Spinal cord (tissue), 10 donors: ENCODE measurements around the gene DCXR. TPM values are rescaled to one million over a fixed set of nuclear protein-coding genes. Genes with fewer than 3 reads are reported as not detected.

ENCODE experiments used
- DNase-seq, 6 donors: peaks; one replicate each; pipeline versions ENCODE4 v3.0.0 to v3.0.0-alpha.2; 2013 to 2015; ENCODE audit warnings: low spot score in 6 of 6, low read depth in 4 of 6
- H3K27ac ChIP-seq: one replicate; pipeline ENCODE4 v1.5.1; 2013; ENCODE audit warnings: low read depth, low read length, control low read depth
- H3K27me3 ChIP-seq: one replicate; pipeline ENCODE4 v1.6.1; 2013; ENCODE audit warnings: low read length; ENCODE audit not compliant: control insufficient read depth, insufficient read depth
- H3K36me3 ChIP-seq: one replicate; pipeline ENCODE4 v1.6.1; 2013; ENCODE audit warnings: low read length; ENCODE audit not compliant: control insufficient read depth, insufficient read depth
- H3K4me1 ChIP-seq: one replicate; pipeline ENCODE4 v1.6.1; 2013; ENCODE audit warnings: low read length; ENCODE audit not compliant: control insufficient read depth, insufficient read depth
- H3K4me3 ChIP-seq: one replicate; pipeline ENCODE4 v1.5.1; 2013; ENCODE audit warnings: low read depth, low read length, control low read depth
- H3K9me3 ChIP-seq: one replicate; pipeline ENCODE4 v1.6.1; 2013; ENCODE audit warnings: low read length; ENCODE audit not compliant: control insufficient read depth, insufficient read depth
- WGBS: methylation state at CpG from one replicate; pipeline ENCODE4 v1.1.5; 2013; ENCODE audit warnings: missing lambda C conversion rate; ENCODE audit not compliant: insufficient coverage; 5-methylcytosine and 5-hydroxymethylcytosine counted together
- polyA plus RNA-seq, 2 donors: library from polyadenylated mRNA; unstranded; fragments of 120-200 nt; gene quantifications; one replicate each; pipeline ENCODE4 v1.2.1, GENCODE V29; 2013; ENCODE audit not compliant: insufficient read length in 2 of 2
- total RNA-seq, 2 donors: library from RNA; depleted of rRNA in 1 of 2; stranded (reverse); fragments of 120-200 nt in 1 of 2; fragments of >200 nt in 1 of 2; gene quantifications; one replicate each; pipeline versions ENCODE4 v1.2.3 to v1.2.4, GENCODE V29; 2013 to 2014
- donor health status: healthy.

Gene DCXR
- total and polyA plus RNA-seq, 4 donors = 44.3 to 145 (median 119) TPM

- Histone ChIP-seq H3K4me3 (no peak overlapping the region), H3K4me1 (peaks cover 53% of the 10 kb centered on the region), H3K27me3 (no peaks in the 10 kb centered on the region), H3K9me3 (no peaks in the 10 kb centered on the region), H3K36me3 (peaks cover 72% of the 10 kb centered on the region), H3K27ac (no peak overlapping the region)
- WGBS = 86% methylated on average over 12 of the region's 14 CpGs
- DNase-seq = no peak
Observed at GRCh38 chr17:81998691-81999438, 38.6 kb downstream of the DCXR start.

- Histone ChIP-seq H3K4me1 (peaks cover 53% of the 10 kb centered on the region), H3K27ac (no peak overlapping the region), H3K4me3 (no peak overlapping the region), H3K36me3 (peaks cover 72% of the 10 kb centered on the region), H3K9me3 (no peaks in the 10 kb centered on the region), H3K27me3 (no peaks in the 10 kb centered on the region)
- DNase-seq = no peak
- 83% methylated on average over 2 of the region's 7 CpGs for WGBS
Observed at GRCh38 chr17:81998212-81998611, 39.3 kb downstream of the DCXR start.

- WGBS = 94% methylated on average over 20 of the region's 30 CpGs
- Histone ChIP-seq H3K4me3 (no peak overlapping the region), H3K9me3 (no peaks in the 10 kb centered on the region), H3K27ac (no peak overlapping the region), H3K27me3 (no peaks in the 10 kb centered on the region), H3K36me3 (peaks cover 82% of the 10 kb centered on the region), H3K4me1 (peaks cover 65% of the 10 kb centered on the region)
- DNase-seq = no peak
Observed at GRCh38 chr17:81996757-81997441, 40.6 kb downstream of the DCXR start.

GRCh38 chr17:81996232-81996756, 41.2 kb downstream of the DCXR start:
- no peak overlapping the region for H3K27ac ChIP-seq
- WGBS = 88% methylated on average over 26 of the region's 28 CpGs
- H3K9me3 ChIP-seq = no peaks in the 10 kb centered on the region
- peaks cover 84% of the 10 kb centered on the region for H3K36me3 ChIP-seq
- peaks cover 66% of the 10 kb centered on the region for H3K4me1 ChIP-seq
- H3K4me3 ChIP-seq = no peak overlapping the region
- H3K27me3 ChIP-seq = no peaks in the 10 kb centered on the region
- no peak for DNase-seq

- 86% methylated on average over 28 of the region's 29 CpGs for WGBS
- Histone ChIP-seq H3K36me3 (peaks cover 84% of the 10 kb centered on the region), H3K27me3 (no peaks in the 10 kb centered on the region), H3K4me1 (peaks cover 66% of the 10 kb centered on the region), H3K9me3 (no peaks in the 10 kb centered on the region), H3K27ac (peak overlapping the region; percentile 35), H3K4me3 (no peak overlapping the region)
- DNase-seq = no peak
Observed at GRCh38 chr17:81995463-81996231, 41.9 kb downstream of the DCXR start.

GRCh38 chr17:81994593-81995462, 42.7 kb downstream of the DCXR start:
- DNase-seq = peak in 1 of 6 donors; percentile 52
- peak overlapping the region; percentile 57 for H3K27ac ChIP-seq
- H3K4me1 ChIP-seq = peaks cover 63% of the 10 kb centered on the region
- H3K9me3 ChIP-seq = no peaks in the 10 kb centered on the region
- H3K36me3 ChIP-seq = peaks cover 84% of the 10 kb centered on the region
- no peaks in the 10 kb centered on the region for H3K27me3 ChIP-seq
- no peak overlapping the region for H3K4me3 ChIP-seq
- WGBS = 47% methylated on average over 33 of the region's 39 CpGs

GRCh38 chr17:81993729-81994592, 43.5 kb downstream of the DCXR start:
- WGBS = 79% methylated on average over 36 of the region's 37 CpGs
- no peaks in the 10 kb centered on the region for H3K27me3 ChIP-seq
- H3K9me3 ChIP-seq = no peaks in the 10 kb centered on the region
- H3K27ac ChIP-seq = no peak overlapping the region
- no peak overlapping the region for H3K4me3 ChIP-seq
- peaks cover 62% of the 10 kb centered on the region for H3K4me1 ChIP-seq
- no peak for DNase-seq
- peaks cover 85% of the 10 kb centered on the region for H3K36me3 ChIP-seq

GRCh38 chr17:81992306-81993102, 45.0 kb downstream of the DCXR start:
- DNase-seq = no peak
- Histone ChIP-seq H3K36me3 (peaks cover 91% of the 10 kb centered on the region), H3K27ac (peak overlapping the region; percentile 65), H3K4me1 (peaks cover 62% of the 10 kb centered on the region), H3K9me3 (no peaks in the 10 kb centered on the region), H3K4me3 (no peak overlapping the region), H3K27me3 (no peaks in the 10 kb centered on the region)
- WGBS = 53% methylated on average over 29 of the region's 31 CpGs
